Measurements from ENCODE around the gene SLC25A29.
"Not testable (repeated sequence)": the region's sequence is repeated elsewhere in the genome, so short reads cannot be mapped to it uniquely, and the experiment has no call there.

SLC25A29 gene

GRCh38 chr14:100291305-100292075, 14.8 kb downstream of the SLC25A29 start:
- no peak for TF ChIP-seq CTCF (IDR thresholded peaks at IDR 0.05; ENCODE audit: insufficient read depth, low read length, poor library complexity, severe bottlenecking)
- DNase-seq (ENCODE audit: extremely low read depth, insufficient read length): no peak
- Histone ChIP-seq H3K4me3 (replicated peaks; ENCODE audit: low read depth, low read length) (no peak overlapping the region), H3K36me3 (ENCODE audit: control insufficient read depth, insufficient read depth, low read length) (no peaks in the 10 kb centered on the region; the same call in none of the 2 replicates), H3K27me3 (replicated peaks; ENCODE audit: control insufficient read depth, insufficient read depth, low read length) (no peaks in the 10 kb centered on the region)

- no peak for TF ChIP-seq CTCF (IDR thresholded peaks at IDR 0.05; ENCODE audit: insufficient read depth, low read length, poor library complexity, severe bottlenecking)
- DNase-seq (ENCODE audit: extremely low read depth, insufficient read length): no peak
- no peaks in the 10 kb centered on the region; the same call in none of the 2 replicates for H3K36me3 ChIP-seq (ENCODE audit: control insufficient read depth, insufficient read depth, low read length)
These were observed 15.5 kb downstream of the SLC25A29 start for GRCh38 chr14:100290607-100291304.

GRCh38 chr14:100289916-100290606, 16.2 kb downstream of the SLC25A29 start:
- H3K4me3 ChIP-seq (replicated peaks; ENCODE audit: low read depth, low read length): no peak overlapping the region
- no peak for DNase-seq (ENCODE audit: extremely low read depth, insufficient read length)
- no peaks in the 10 kb centered on the region for H3K27me3 ChIP-seq (replicated peaks; ENCODE audit: control insufficient read depth, insufficient read depth, low read length)
- TF ChIP-seq CTCF (IDR thresholded peaks at IDR 0.05; ENCODE audit: insufficient read depth, low read length, poor library complexity, severe bottlenecking): no peak
- no peaks in the 10 kb centered on the region; the same call in none of the 2 replicates for H3K36me3 ChIP-seq (ENCODE audit: control insufficient read depth, insufficient read depth, low read length)

More at GRCh38 chr14:100290607-100291304, 15.5 kb downstream of the SLC25A29 start:
- Histone ChIP-seq H3K27me3 (replicated peaks; ENCODE audit: control insufficient read depth, insufficient read depth, low read length) (no peaks in the 10 kb centered on the region), H3K4me3 (replicated peaks; ENCODE audit: low read depth, low read length) (no peak overlapping the region)

GRCh38 chr14:100288382-100289185, 17.7 kb downstream of the SLC25A29 start:
- Histone ChIP-seq H3K27me3 (replicated peaks; ENCODE audit: control insufficient read depth, insufficient read depth, low read length) (no peaks in the 10 kb centered on the region), H3K36me3 (ENCODE audit: control insufficient read depth, insufficient read depth, low read length) (no peaks in the 10 kb centered on the region; the same call in none of the 2 replicates), H3K4me3 (replicated peaks; ENCODE audit: low read depth, low read length) (no peak overlapping the region)
- TF ChIP-seq CTCF (IDR thresholded peaks at IDR 0.05; ENCODE audit: insufficient read depth, low read length, poor library complexity, severe bottlenecking): no peak
- DNase-seq (ENCODE audit: extremely low read depth, insufficient read length): no peak

GRCh38 chr14:100287998-100288295, 18.3 kb downstream of the SLC25A29 start:
- H3K27me3 ChIP-seq (replicated peaks; ENCODE audit: control insufficient read depth, insufficient read depth, low read length); DNase-seq (ENCODE audit: extremely low read depth, insufficient read length); H3K36me3 ChIP-seq (ENCODE audit: control insufficient read depth, insufficient read depth, low read length): not testable (repeated sequence)

More at GRCh38 chr14:100287998-100288295, 18.3 kb downstream of the SLC25A29 start:
- not testable (repeated sequence) for H3K4me3 ChIP-seq (replicated peaks; ENCODE audit: low read depth, low read length)

Measured in GM06990 (cell line).